Heart left ventricle (tissue), 16 donors: ENCODE measurements around the gene TERF2IP. TPM values are rescaled to one million over a fixed set of nuclear protein-coding genes. Genes with fewer than 3 reads are reported as not detected.

ENCODE experiments used
- ATAC-seq, 4 donors: fragments of 200-7000 bp; cut with Tn5 transposase; one replicate each; pipeline ENCODE4 v1.9.1; 2020 to 2022; ENCODE audit warnings: moderate library complexity in 4 of 4, mild to moderate bottlenecking in 3 of 4, moderate number of reproducible peaks in 1 of 4
- DNase-seq, 5 donors: peaks; one replicate each; pipeline ENCODE4 v3.0.0-alpha.2; 2020
- H3K27ac ChIP-seq, 12 donors: fragments of 200-600 bp; sonication (generic) in 4 of 12; one replicate each; pipeline versions ENCODE4 v1.5.0 to v1.8.0; 2016 to 2022; ENCODE audit warnings: mild to moderate bottlenecking in 2 of 12
- H3K27me3 ChIP-seq, 9 donors: fragments of 200-600 bp; sonication (generic) in 2 of 9; one replicate each; pipeline versions ENCODE4 v1.5.1 to v1.8.0; 2016 to 2022; ENCODE audit warnings: mild to moderate bottlenecking in 3 of 9
- H3K36me3 ChIP-seq, 9 donors: fragments of 200-600 bp; sonication (generic) in 2 of 9; one replicate each; pipeline versions ENCODE4 v1.5.0 to v1.8.0; 2018 to 2022; ENCODE audit warnings: mild to moderate bottlenecking in 2 of 9
- H3K4me1 ChIP-seq, 12 donors: fragments of 200-600 bp; sonication (generic) in 4 of 12; one replicate each; pipeline versions ENCODE4 v1.5.0 to v1.8.0; 2016 to 2022; ENCODE audit warnings: mild to moderate bottlenecking in 3 of 12
- H3K4me3 ChIP-seq, 12 donors: fragments of 200-600 bp; sonication (generic) in 4 of 12; one replicate each; pipeline versions ENCODE4 v1.5.0 to v1.8.0; 2017 to 2022; ENCODE audit warnings: mild to moderate bottlenecking in 9 of 12, moderate library complexity in 4 of 12
- H3K9me3 ChIP-seq, 12 donors: fragments of 200-600 bp; sonication (generic) in 4 of 12; one replicate each; pipeline versions ENCODE4 v1.5.0 to v1.8.0; 2016 to 2022; ENCODE audit warnings: mild to moderate bottlenecking in 1 of 12
- CTCF ChIP-seq, 12 donors: fragments of 200-600 bp; sonication (generic) in 4 of 12; IDR thresholded peaks; one replicate each; pipeline versions ENCODE4 v1.5.0 to v1.8.0; 2018 to 2022; ENCODE audit warnings: antibody characterized with exemption in 12 of 12, mild to moderate bottlenecking in 5 of 12
- POLR2A ChIP-seq, 2 donors: fragments of 450-650 bp; IDR thresholded peaks; one replicate each; pipeline ENCODE4 v1.6.1; 2017; ENCODE audit warnings: antibody characterized with exemption in 2 of 2, mild to moderate bottlenecking in 2 of 2, moderate library complexity in 2 of 2
- WGBS, 4 donors: extraction: QIAGEN DNeasy Blood & Tissue Kit in 2 of 4; methylation state at CpG; one replicate each; pipeline versions ENCODE4 v1.1.5 to v1.1.7; 2013 to 2018; 5-methylcytosine and 5-hydroxymethylcytosine counted together
- intact Hi-C, 10 donors: fragments of 100-400 bp; cut with DNase I; formaldehyde crosslinking; loops; one replicate each; pipeline versions ENCODE4 v1.11.1 to v1.14.2; 2022
- long read RNA-seq, 3 donors: library from polyadenylated mRNA; unstranded; transcript quantifications; one replicate each; pipeline ENCODE4 v2.0.0, GENCODE V29; 2020 to 2021
- polyA plus RNA-seq, 2 donors: library from polyadenylated mRNA; stranded (reverse); fragments of 200-250 nt; gene quantifications; one replicate each; pipeline ENCODE4 v1.2.3, GENCODE V29; 2013
- total RNA-seq, 9 donors: library from RNA; depleted of rRNA in 2 of 9; stranded (reverse); fragments of >200 nt in 2 of 9; fragmentation: NEBNext Ultra II Directional in 3 of 9; extraction: Animal tissue kit (Norgen Biotek cat#: 25700) in 3 of 9; gene quantifications; one replicate each; pipeline versions ENCODE4 v1.1.0 to v1.2.4, GENCODE V29; 2016 to 2023
- donor health status: ischemic (EF 13 %, LVEDD 7.1; RV severe dilation, severe dysfunction).
- donor health status: healthy with polysubstance abuse.
- donor health status: DM: no; HTN: yes; CAD: no.
- donor health status: DM: no; HTN: no; CAD: no.
- donor health status: ischemic (EF 25% LVEDD 6.9; RV normal size, moderate dysfunction).
- donor health status: ischemic (EF 25% LVEDD 5.7; RV mildly dilated, moderate dysfunction).
- donor health status: healthy.
- donor health status: DM: yes; HTN: yes; CAD: no.
- donor health status: ischemic (EF 35%, LVEDD 5.7; RV mildly dilated, moderate dysfunction).
- donor health status: nonischemic (EF 11% LVEDD 7.7; RV severe dilation, severe dysfunction).
- donor health status: DM: yes; HTN: yes; CAD: no.
- donor health status: PGD.
- donor health status: ischemic (EF 29% LVEDD 5.4; RV normal size, mild dysfunction).
- donor health status: nonischemic (EF 23%, LVEDD 6.1; RV moderate dilation, normal function).

Gene TERF2IP
- total RNA-seq (10 to 100 TPM; 57.0 to 76.7 (median 73.1) TPM), polyA plus RNA-seq (10 to 100 TPM; 52.0 to 79.2 TPM)
- long read RNA-seq, donor 1, transcript TERF2IP-201 (3 exons, 2,118 nt): major isoform, 153 of 163 reads
- long read RNA-seq, donor 1, partial matches to known transcripts: 2 of 163 reads
- long read RNA-seq, donor 1, other reads (novel, unspliced or antisense): 8 of 163 reads
- long read RNA-seq, donor 2, transcript TERF2IP-201 (3 exons, 2,118 nt): major isoform, 155 of 167 reads
- long read RNA-seq, donor 2, partial matches to known transcripts: 5 of 167 reads
- long read RNA-seq, donor 2, other reads (novel, unspliced or antisense): 6 of 167 reads
- long read RNA-seq, donor 3, transcript TERF2IP-201 (3 exons, 2,118 nt): major isoform, 133 of 147 reads
- long read RNA-seq, donor 3, partial matches to known transcripts: 2 of 147 reads
- long read RNA-seq, donor 3, other reads (novel, unspliced or antisense): 10 of 147 reads

GRCh38 chr16:75647492-75648264 lies at the start of gene TERF2IP, which contains the start of gene KARS1:
Gene TERF2IP (plus strand): TSS chr16:75647773. CDS start chr16:75647883, 110 bp downstream.
Gene KARS1 (minus strand): TSS chr16:75647665. CDS start chr16:75647639, 26 bp downstream.
- peak; percentile 96 to 98 (median 98) for ATAC-seq
- intact Hi-C loops: loop anchor here in 6 of 10 donors (1.0 to 10.0 kb wide), 5 partner anchors 24 to 117 kb away; partner anchors contain the start of gene ADAT1 (in 4 of the 6)
- Histone ChIP-seq H3K27ac (peak within 1 kb of the TSS; percentile 93 to 99 (median 97)), H3K27me3 (no peaks in the 10 kb centered on the region), H3K9me3 (no peaks in the 10 kb centered on the region), H3K4me1 (peaks cover 21 to 65% (median 48%) of the 10 kb centered on the region in 12 donors), H3K4me3 (peak within 1 kb of the TSS; percentile 85 to 99 (median 95)), H3K36me3 (peaks cover 0 to 34% (median 26%) of the 10 kb centered on the region in 9 donors)
- no peak for TF ChIP-seq CTCF (IDR thresholded peaks at IDR 0.05)
- peak; percentile 79 to 97 for TF ChIP-seq POLR2A (IDR thresholded peaks at IDR 0.05)
- peak; percentile 93 to 95 (median 94) for DNase-seq
- 0 to 1% (median 0%) methylated on average over 28 to 76 of the region's 76 CpGs for WGBS, 4 donors

- TF ChIP-seq CTCF (IDR thresholded peaks at IDR 0.05) (no peak), POLR2A (IDR thresholded peaks at IDR 0.05) (no peak)
- Histone ChIP-seq H3K27ac (peak overlapping the region in 7 of 12 donors; percentile 13 to 70 (median 44)), H3K4me3 (no peak overlapping the region), H3K27me3 (no peaks in the 10 kb centered on the region), H3K4me1 (peaks cover 0 to 6% (median 0%) of the 10 kb centered on the region in 12 donors), H3K9me3 (peaks cover 0 to 6% (median 0%) of the 10 kb centered on the region in 12 donors), H3K36me3 (peaks cover 0 to 84% (median 60%) of the 10 kb centered on the region in 9 donors)
- intact Hi-C loops: loop anchor here in 1 of 10 donors (10.0 kb wide), 1 partner anchor 125 kb away; no protein-coding TSS in a partner anchor
- DNase-seq (no peak), ATAC-seq (peak; percentile 72 to 80 (median 79))
- 83 to 95% (median 92%) methylated on average over 6 of the region's 6 CpGs for WGBS, 4 donors
Measured at GRCh38 chr16:75599452-75600277, 47.9 kb upstream of the TERF2IP start.

- Histone ChIP-seq H3K27ac (no peak overlapping the region), H3K4me3 (no peak overlapping the region), H3K27me3 (no peaks in the 10 kb centered on the region), H3K36me3 (peaks cover 0 to 95% (median 84%) of the 10 kb centered on the region in 9 donors), H3K9me3 (peaks cover 0 to 5% (median 0%) of the 10 kb centered on the region in 12 donors), H3K4me1 (peaks cover 0 to 2% (median 0%) of the 10 kb centered on the region in 12 donors)
- ATAC-seq (no peak), DNase-seq (no peak)
- TF ChIP-seq POLR2A (IDR thresholded peaks at IDR 0.05) (no peak), CTCF (IDR thresholded peaks at IDR 0.05) (no peak)
- intact Hi-C loops: no loop called here
- 91 to 96% (median 93%) methylated on average over 4 of the region's 4 CpGs for WGBS, 4 donors
Measured at GRCh38 chr16:75603241-75603640, 44.3 kb upstream of the TERF2IP start.
